ENCODE data around the gene STK40.

STK40 gene

DNA sequence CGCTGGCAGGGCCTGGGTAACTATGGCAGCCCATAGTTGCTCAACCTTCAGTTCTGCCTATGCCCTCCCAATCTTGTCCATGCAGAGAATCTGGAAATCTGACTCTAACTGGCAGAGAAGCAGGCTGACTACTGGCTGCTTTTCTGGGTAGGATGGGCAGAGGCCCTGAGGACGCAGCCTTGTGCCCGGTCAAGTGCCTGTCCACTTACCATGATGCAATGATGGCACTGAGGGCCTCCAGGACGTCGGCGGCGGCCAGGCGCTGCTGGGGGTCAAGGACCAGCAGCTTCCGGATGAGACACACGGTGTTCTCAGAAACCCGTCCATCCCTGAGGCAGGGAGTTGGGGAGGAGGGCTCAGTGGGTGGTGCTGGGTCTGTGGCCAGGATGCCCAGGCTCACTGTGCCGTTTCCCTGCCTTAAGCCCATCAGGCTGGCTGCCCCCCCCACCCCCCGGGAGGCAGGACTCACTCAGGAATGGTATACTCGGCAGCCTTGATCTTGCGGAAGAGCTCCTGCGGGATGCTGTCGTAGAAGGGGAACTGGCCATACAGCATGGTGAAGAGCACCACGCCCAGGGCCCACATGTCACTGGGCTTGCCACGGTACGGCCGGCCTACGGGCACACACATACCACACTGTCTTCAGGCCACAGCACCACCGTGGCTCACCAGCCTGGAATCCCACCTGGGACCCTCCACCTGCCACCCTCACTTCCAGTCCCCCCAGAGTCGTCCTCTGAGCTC is 41.9 kb downstream of the STK40 start:
- no peak for DNase-seq (ENCODE audit: low spot score)

DNA sequence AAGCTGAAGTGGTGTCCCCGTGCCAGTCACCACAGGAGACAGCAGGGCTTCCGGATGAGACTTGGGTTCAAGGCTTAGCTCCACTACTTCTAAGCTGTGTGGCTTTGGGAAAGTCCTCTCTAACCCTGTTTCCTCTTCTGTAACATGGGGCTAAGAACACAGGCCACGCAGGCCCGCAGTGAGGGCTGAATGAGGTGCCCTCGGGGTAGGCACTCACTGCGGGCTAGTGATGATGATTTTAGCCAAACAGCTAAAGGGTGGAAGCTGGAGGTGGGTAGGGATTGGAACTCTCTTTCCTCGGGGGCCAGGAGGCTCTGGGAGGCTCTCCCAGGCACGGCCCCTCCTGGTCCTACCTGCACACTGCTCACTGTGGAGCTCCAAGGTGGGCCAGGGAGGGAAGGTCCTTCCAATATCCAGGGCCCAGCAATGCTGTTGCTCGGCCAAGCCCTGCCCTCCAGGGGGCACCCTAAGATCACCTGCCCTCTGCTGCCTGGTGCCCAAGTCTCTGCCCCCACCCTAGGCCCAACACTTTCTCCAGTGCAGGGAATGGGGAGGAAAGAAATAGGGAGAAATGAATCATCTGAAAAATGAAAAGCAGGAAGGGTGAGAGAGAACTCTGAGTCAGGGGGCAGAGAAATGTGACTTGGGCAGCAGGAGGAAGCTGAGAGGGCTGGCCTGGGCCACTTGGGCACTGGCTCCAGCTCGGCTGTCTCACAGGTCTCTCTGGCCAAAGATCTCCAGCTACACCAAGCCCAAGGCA is 43.1 kb downstream of the STK40 start:
- DNase-seq (ENCODE audit: low spot score), result peak; percentile 94

DNA sequence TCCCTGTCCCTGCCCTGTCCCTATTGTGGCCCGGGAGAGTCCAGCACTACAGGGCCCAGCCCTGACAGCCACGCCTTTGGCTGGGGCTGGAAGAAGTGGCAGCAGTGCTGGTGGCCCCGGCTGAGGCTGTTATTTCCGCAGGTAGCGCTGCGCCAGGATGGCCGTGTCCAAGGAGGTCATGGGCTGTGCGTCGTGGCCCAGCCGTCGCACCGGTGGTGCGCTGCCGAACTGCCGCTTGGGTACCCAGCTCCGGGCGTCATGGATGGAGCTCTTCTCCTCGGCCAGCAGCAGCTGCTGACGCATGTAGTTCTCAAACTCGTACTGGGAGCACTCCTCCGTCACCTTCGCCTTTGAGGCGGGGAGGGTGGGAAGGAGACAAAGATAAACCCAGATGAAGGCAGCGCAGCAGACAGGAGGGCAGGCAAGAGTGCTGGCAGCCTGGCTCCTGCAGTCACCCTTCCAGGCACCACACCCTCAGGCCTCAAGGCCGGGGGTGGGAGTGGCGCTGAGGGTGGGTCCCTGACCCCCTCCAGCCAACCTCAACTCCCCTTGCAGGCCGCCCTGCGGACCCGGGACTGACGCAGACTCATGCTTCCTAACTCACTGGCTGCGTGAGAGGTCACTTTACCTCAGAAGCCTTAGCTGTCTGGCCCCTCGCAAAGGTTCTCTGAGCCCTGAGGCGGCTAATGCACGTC is 44.0 kb downstream of the STK40 start:
- no peak for DNase-seq (ENCODE audit: low spot score)

DNA sequence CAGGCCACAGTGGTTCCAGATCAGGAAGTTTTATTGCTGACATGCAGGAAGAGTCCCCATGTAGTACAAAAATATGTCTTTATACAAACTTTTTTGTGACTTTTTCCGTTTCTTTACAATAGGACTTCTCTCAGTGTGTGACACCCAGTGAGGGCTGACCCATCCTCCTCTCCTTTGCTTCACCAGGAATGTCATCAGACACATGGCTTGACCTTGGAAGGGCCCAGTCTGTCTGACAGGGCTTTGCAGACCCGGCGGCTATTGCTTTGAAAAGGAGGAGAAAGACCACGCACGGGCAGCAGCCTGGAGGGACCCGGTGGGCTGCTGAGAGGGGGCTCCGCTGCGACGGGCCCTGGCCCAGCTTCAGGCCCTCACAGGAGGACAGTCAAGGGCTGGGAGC is 46.1 kb downstream of the STK40 start:
- no peak for DNase-seq (ENCODE audit: low spot score)

DNA sequence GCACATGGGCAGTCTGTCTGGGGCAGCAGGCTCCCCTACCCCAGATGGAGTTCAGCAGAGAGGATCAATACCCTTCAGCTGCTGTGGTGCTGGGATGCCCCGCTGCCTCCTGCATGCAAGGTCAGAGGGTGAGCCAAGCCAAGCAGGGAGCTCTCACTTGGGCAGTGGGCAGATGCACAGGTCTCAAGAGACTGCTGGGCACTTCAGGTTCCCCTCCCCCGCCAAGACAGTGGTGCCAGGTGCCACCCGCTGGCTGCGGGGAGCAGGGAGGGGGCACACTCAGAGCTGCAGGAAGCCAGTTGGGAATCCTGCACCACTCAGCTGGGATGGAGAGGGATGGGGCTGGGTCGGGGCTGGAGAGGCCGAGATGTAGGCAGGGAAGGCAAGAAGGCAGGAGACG is 46.5 kb downstream of the STK40 start:
- DNase-seq (ENCODE audit: low spot score), result no peak

DNA sequence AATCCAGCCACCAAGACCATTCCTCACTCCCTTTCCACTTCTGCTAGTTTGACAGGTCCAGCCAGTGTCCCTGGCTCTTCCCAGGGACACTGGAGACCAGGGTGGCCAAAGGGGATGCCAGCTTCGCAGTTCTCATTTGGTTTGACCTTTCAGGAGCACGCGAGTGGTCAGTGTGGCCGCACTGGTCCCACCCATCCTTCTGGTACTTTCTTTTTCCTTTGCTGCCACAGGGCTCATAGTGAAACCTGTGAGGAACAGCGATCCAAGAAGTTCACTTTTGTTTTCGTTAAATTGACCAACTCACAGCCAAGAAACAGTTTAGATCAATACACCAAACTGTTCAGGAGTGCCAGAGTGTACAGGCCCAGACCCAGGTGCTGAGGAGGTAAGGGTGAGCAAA is 47.9 kb downstream of the STK40 start:
- no peak for DNase-seq (ENCODE audit: low spot score)

DNA sequence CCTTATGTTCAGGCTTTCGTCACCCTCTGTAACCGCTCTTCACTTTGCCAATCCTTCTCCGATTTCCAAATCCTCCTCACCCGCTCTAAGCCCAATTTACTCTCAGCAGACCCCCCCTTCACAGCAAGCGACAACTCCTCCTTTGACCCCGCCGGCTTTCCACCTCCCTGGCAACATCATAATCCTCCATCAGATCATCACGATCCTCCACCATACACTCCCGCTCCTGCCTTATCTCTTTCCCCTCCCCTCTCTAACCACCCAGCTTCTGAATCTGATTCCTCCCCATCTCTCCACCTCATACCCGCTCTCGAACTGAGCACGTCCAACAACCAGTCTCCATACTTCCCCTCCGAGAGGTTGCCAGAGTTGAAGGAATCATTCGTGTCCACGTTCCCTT is 54.8 kb downstream of the STK40 start:
- DNase-seq (ENCODE audit: low spot score), result no peak

DNA sequence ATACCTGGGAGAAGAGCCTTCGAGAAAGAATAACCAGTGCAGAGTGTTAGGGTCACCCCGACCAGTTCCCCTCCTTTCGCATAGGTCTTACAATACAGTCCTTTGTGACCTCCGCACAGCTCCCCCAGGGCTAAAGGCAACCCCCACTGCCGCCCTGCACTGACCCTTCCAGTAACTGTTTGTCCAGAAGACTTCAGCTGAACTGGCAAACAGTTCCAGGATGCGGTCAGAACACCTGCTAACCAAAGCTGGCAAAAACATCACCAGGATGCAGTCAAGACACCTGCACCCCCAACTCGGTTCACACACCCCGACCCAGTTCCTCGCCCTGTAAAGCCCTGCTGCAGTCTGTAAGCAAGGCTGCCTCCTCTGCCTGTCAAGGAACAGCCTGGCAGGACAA is 55.9 kb downstream of the STK40 start:
- no peak for DNase-seq (ENCODE audit: low spot score)

DNA sequence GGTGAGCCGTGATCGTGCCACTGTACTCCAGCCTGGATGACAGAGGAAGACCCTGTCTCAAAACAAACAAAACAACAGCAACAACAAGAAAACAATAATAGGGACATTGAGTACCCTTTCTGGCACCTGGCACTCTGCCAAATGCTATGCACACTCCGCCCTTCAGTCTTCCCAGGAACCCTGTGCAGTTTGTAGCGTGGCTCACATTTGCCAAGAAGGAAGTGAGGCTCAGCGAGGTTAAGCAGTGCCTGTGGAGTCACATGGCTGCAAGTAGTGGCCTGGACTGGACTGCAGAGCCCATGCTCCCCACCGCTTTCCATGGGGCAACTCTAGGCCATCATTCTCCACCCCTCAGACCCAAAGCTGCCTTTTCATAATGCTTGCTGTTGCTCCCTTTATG is 57.0 kb downstream of the STK40 start:
- peak; percentile 38 for DNase-seq (ENCODE audit: low spot score)

DNA sequence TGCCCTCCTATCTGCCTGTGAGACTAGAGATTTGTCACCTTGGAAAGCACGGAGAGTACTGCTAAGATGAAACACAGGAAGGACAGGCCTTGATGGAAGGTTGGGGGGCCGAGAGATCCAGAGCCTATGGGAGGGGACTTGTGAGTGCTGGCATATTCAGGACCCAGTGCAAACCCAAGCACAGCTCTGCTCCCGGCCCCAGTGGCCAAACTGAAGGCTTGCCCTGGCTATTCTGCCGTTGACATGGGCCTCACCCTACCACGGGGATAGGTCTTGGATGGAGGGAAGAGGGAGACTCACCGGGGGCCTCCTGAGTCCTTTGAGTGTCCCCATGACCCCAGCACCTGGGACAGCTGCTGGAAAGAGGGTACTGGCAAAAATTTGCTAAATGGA is 57.6 kb downstream of the STK40 start:
- DNase-seq (ENCODE audit: low spot score), result no peak

DNA sequence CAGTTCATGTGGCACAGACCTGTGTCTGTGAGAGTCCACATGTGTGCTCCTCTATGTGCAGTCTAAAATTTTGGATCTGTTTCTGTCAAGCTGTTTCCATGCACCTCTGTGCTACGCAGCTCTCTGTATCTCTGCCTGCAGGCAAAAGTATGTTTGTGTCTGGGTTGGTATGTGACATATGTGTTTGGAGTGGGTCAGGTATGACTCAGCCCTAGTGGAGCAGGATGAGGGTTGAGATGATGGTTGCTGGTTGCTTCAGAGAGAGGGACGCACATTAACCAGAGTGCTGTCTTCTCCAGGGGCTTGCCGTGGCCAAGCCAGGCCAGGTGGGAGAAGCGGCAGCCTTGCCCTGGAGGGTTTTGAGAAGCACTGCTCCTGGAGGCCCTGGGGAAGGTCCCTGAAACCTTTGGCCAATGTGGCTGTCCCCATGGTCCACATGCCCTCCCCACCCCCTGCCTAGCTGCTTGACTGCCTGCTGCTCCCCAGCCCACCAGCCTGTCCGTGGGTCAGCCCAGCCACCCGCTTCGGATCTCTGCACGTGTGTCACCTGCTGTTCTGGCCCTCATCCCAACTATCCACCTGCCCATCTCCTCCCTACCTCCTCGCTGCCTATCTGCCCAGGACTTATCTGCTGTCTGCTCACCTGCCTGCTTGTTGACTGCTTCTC is 58.2 kb downstream of the STK40 start:
- DNase-seq (ENCODE audit: low spot score), result peak; percentile 63

DNA sequence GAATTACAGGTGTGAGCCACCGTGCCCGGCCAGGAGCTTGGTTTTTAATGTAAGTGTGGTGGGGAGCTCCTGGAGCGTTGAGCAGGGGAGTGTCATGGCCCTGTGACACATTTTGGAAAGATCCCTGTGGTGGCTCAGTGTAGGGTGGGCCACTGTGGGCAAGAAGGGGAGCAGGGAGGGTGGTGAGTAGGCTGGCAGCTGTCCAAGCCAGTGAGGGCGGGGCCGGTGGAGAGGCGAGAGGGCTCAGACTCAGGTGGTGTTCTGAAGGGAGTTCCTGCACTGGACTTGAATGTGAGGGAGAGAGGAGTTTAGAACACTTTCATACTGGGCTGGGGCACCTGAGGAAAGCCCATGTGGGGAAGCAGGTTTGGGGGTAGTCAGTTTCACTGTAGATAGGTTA is 59.2 kb downstream of the STK40 start:
- DNase-seq (ENCODE audit: low spot score), result peak; percentile 82

DNA sequence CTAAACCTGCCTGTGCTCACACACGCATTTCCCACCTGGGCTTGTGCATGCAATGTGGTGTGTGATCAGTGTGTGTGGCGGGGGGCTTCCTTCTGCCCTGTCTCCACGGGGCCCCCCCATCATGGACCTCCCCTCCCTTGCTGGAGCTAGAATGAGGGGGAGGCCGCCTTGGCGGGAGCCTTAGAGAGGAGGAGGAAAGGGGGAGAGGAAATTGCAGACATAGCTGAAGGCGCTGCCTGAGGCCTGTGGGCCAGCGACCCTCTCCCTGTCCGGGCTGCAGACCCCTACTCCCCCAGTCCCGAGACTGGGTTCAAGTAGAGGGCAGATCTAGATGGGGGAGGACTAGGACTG is 61.4 kb downstream of the STK40 start:
- no peak for DNase-seq (ENCODE audit: low spot score)

DNA sequence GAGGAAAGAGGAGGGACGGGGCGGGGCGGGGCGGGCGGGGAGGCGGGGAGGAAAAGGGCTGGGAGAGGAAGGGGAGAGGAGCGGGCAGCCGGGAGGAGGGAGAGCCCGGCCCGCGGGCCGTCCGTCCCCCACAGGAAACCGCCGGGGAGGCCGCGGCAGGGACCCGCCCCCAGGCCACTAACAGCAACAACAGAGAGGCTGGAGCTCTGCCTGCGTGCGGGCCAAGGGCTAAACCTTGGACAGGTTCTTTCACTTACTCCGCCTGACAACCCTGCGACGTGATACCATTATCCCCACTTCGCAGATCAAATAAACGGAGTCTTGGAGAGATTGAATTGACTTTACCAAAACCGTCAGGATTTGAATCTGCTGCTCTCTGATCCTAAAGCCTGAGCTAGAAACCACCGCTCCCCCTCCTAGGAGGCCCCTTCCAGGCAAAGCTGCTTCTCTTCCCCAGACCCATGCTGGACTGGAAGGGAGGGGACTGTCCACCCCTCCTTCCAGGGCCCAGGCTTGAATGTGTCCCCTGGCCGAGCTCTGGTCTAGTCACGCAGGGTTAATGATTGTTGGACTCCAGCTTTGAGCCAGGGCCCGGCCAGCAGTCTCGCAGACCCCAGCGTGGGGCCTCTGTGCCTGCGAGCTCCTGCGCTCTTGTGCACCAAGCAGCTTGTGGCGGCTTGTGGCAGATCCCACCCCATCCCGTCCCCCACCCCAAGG is 61.9 kb downstream of the STK40 start, which contains the start of gene EVA1B:
EVA1B (minus strand) TSS at position 10 of the 717 bp plus-strand sequence. CDS start 608 bp downstream, outside the sequence.
- DNase-seq (ENCODE audit: low spot score), result peak; percentile 83

DNA sequence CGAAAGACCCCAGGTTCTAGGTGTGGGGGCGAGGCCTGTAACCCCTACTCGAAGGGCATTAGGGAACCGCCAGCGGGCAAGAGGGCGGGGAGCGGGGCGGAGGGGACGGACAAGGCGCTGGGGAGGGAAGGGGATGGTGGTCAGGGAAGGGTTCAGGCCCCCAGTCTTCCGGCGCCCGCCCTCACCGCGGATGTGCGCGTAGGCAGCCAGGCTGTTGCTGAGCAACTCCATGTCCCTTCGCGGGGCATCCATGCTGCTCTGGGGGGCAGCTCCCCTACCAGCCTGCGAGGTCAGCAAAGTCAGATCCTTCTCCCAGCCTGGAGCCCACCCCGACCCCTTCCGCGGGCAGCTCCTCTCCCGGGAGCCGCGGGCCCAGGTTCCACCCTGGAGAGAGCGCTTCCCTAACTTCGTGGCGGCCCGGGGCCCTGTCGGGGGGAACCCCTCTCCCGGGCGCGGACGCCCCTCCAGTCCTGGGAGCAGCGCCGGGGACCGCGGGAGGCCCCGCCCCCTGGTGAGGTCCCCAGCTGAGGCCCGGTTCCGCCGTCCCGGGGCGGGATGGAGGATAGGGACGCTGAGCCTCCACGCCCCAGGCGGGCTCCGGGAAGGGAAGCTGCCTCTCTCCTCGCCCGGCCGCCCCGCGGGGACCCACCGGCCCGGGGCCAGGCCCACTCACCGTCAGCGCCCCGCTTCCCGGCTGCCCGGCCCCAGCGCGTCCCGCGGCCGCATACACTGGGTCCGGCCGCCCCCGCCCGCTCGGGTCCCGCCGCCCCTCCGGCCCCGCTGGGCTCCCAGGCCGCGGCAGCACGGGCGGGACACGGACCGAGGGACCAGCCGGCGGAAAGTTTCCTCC is 62.7 kb downstream of the STK40 start:
- peak; percentile 36 for DNase-seq (ENCODE audit: low spot score)

DNA sequence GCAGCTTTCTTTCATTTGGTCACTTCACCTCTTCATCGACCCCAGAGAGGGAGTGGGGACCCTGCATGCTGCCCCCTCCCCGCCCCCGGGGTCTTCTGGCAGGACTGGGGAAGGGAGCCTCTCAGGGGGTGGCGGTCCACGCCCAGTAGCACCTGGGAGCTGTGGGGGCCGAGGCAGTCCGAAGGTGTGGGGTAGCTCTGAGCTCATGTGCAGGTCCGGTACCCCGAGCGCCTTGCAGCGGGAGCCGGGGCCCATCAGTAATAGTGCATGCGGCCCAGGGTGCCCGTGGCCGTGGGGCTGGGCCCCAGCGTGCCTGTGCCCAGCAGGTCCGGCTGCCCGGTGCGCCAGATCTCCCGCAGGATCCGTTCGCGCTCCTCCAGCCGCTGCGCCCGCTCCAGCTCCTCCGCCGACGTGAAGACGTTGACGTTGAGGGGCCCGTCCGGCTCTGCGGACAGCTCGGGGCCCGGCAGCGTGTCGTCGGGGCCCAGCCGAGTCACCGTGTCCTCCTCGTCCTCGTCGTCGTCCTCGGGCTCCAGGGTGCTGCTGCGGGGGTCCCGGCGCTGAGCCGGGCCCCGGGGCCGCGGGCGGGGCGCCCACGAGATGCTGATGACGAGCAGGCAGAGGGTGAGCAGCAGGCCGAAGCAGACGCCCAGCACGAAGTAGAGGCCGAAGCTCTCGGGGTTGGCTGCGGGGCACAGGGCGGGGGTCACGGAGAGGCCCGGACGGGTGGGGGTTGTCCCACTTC is 63.5 kb downstream of the STK40 start:
- no peak for DNase-seq (ENCODE audit: low spot score)

DNA sequence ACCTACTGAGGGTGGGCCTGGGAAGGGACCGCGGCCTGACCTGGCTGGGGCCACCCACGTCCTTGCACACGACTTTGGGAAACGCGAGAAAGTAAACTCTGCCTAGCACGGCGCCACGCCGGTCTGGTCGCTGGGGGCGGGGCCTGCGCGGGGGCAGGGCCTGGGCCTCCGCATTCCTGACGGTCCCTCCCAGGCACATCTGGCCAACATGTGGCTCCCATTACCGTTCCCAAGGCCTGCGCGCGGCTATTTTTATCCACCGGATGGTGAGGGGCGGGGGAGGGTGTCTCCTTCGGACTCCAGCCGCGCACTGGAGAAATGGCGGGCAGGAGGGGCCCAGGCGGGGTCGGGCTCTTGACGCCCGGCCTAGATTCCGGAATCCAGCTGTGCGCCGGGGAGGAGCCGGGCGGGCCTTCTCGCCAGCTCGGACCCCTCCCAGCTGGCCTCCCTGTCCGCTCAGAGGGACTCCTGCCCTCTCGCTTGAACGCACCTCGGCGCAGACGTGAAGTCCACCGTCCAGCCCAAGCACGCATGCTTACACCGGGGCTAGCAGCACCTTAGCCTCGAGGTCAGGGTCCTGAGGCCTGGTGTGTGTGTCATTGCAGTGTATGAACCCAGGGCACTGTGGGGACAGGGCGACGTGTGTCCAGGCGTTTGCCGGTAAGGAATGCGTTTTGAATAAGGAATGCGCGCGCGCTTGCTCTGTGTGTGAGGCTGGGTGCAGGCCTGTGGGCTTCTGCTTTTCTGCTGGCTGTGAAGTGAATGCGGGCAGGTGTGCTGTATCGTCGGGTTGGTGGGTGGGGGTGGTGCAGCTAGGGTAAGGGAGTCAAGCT is 64.4 kb downstream of the STK40 start:
- DNase-seq (ENCODE audit: low spot score), result peak; percentile 85

DNA sequence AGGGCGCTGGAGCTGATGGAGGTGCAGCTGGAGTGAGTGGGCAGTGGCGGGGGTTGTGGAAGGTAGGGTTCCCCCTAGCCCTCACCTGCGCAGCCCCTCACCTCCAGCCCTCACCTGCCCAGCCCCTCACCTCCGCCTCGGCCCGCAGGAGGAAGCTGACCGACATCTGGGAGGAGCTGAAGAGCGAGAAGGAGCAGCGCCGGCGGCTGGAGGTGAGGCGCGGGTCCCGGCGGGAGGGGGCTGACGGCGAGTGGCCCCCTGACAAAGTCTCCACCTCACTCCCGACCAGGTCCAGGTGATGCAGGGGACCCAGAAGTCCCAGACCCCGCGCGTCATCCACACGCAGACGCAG is 65.0 kb downstream of the STK40 start:
- DNase-seq (ENCODE audit: low spot score), result no peak

DNA sequence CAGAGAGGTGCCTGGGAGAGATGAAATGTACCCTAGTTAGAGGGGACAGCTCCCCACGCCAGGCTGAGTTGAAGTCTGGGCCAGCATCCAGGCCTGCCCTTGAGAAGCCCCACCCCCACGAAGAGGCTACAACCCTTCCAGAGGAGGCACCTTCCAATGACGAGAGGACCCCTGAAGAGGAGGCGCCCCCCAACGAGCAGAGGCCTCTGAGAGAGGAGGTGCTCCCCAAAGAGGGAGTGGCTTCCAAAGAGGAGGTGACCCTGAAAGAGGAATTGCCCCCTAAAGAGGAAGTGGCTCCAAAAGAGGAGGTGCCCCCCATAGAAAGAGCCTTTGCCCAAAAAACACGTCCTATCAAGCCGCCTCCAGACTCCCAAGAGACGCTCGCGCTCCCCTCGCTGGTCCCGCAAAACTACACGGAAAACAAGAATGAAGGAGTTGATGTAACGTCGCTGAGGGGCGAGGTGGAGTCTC is 65.4 kb downstream of the STK40 start:
- DNase-seq (ENCODE audit: low spot score), result no peak
